Activated CD8-positive, alpha-beta memory T cell treated with anti-CD3 and anti-CD28 coated beads, Interleukin-2, amount 10 ng/mL, durations not matched to agents 7 days and 5 days (primary cell): Measurements from ENCODE around the gene ATL2. TPM values are rescaled to one million over a fixed set of nuclear protein-coding genes. Genes with fewer than 3 reads are reported as not detected.

Experiments used
- ATAC-seq: fragments of 150-1000 bp; cut with Tn5 transposase; one replicate; pipeline ENCODE4 v1.10.0; 2021; ENCODE audit warnings: moderate library complexity
- CTCF ChIA-PET: fragments of 350-600 bp; sonication (Branson Sonifier 250); formaldehyde crosslinking; loops from one replicate; lab custom pipeline; 2021; ENCODE audit warnings: antibody characterized with exemption; lab: Charles Lee
- DNase-seq: peaks from one replicate; pipeline ENCODE4 v3.0.0-alpha.2; 2020
- H3K27ac Mint-ChIP-seq: one replicate; pipeline ENCODE4 v1.8.0; 2021; ENCODE audit warnings: mild to moderate bottlenecking, mixed read lengths
- H3K27me3 Mint-ChIP-seq: one replicate; pipeline ENCODE4 v1.8.0; 2021; ENCODE audit warnings: mixed read lengths
- H3K36me3 Mint-ChIP-seq: one replicate; pipeline ENCODE4 v1.8.0; 2021; ENCODE audit warnings: mild to moderate bottlenecking, mixed read lengths
- H3K4me1 Mint-ChIP-seq: one replicate; pipeline ENCODE4 v1.8.0; 2021; ENCODE audit warnings: mixed read lengths
- H3K4me3 Mint-ChIP-seq: one replicate; pipeline ENCODE4 v1.8.0; 2021; ENCODE audit warnings: mild to moderate bottlenecking, moderate library complexity, mixed read lengths
- H3K9me3 Mint-ChIP-seq: one replicate; pipeline ENCODE4 v1.8.0; 2022; ENCODE audit warnings: low read depth, mixed read lengths
- total RNA-seq, 2 experiments: library from RNA; stranded (reverse); gene quantifications; one replicate each; pipeline ENCODE4 v1.2.3, GENCODE V29; 2021

The ATL2 gene
- total RNA-seq, 2 experiments from 2014 or later, result 55.5 to 56.7 TPM

GRCh38 chr2:38269421-38269820, 107.7 kb downstream of the ATL2 start:
- ATAC-seq, result no peak
- H3K27me3 Mint-ChIP-seq, result peaks cover 2% of the 10 kb centered on the region
- H3K9me3 Mint-ChIP-seq, result no peaks in the 10 kb centered on the region
- no peak overlapping the region for H3K27ac Mint-ChIP-seq
- peaks cover 2% of the 10 kb centered on the region for H3K36me3 Mint-ChIP-seq
- DNase-seq, result no peak
- peaks cover 4% of the 10 kb centered on the region for H3K4me1 Mint-ChIP-seq
- CTCF ChIA-PET, result no interaction called here
- H3K4me3 Mint-ChIP-seq, result no peak overlapping the region

GRCh38 chr2:38268691-38269327, 108.3 kb downstream of the ATL2 start:
- no peak overlapping the region for H3K4me3 Mint-ChIP-seq
- DNase-seq, result peak; percentile 29
- no peak overlapping the region for H3K27ac Mint-ChIP-seq
- H3K4me1 Mint-ChIP-seq, result peaks cover 3% of the 10 kb centered on the region
- H3K9me3 Mint-ChIP-seq, result no peaks in the 10 kb centered on the region
- H3K36me3 Mint-ChIP-seq, result peaks cover 2% of the 10 kb centered on the region
- CTCF ChIA-PET, result interaction anchor here (0.8 kb wide), 1 partner anchor 239 kb away, joined by 3 read pairs; no protein-coding TSS in a partner anchor
- H3K27me3 Mint-ChIP-seq, result peaks cover 2% of the 10 kb centered on the region
- no peak for ATAC-seq

- no peaks in the 10 kb centered on the region for H3K9me3 Mint-ChIP-seq
- H3K4me1 Mint-ChIP-seq, result peaks cover 3% of the 10 kb centered on the region
- DNase-seq, result no peak
- no peak overlapping the region for H3K27ac Mint-ChIP-seq
- CTCF ChIA-PET, result no interaction called here
- no peaks in the 10 kb centered on the region for H3K27me3 Mint-ChIP-seq
- no peak for ATAC-seq
- no peak overlapping the region for H3K4me3 Mint-ChIP-seq
- peaks cover 2% of the 10 kb centered on the region for H3K36me3 Mint-ChIP-seq
Observed at GRCh38 chr2:38268001-38268400, 109.1 kb downstream of the ATL2 start.

GRCh38 chr2:38267270-38267925, 109.7 kb downstream of the ATL2 start:
- no peaks in the 10 kb centered on the region for H3K9me3 Mint-ChIP-seq
- H3K4me1 Mint-ChIP-seq, result peaks cover 3% of the 10 kb centered on the region
- H3K27ac Mint-ChIP-seq, result no peak overlapping the region
- H3K36me3 Mint-ChIP-seq, result peaks cover 2% of the 10 kb centered on the region
- ATAC-seq (no peak), DNase-seq (peak; percentile 14)
- CTCF ChIA-PET, result no interaction called here
- H3K4me3 Mint-ChIP-seq, result no peak overlapping the region
- no peaks in the 10 kb centered on the region for H3K27me3 Mint-ChIP-seq

- H3K4me3 Mint-ChIP-seq, result no peak overlapping the region
- H3K27ac Mint-ChIP-seq, result no peak overlapping the region
- H3K27me3 Mint-ChIP-seq, result no peaks in the 10 kb centered on the region
- no peaks in the 10 kb centered on the region for H3K9me3 Mint-ChIP-seq
- peaks cover 8% of the 10 kb centered on the region for H3K4me1 Mint-ChIP-seq
- DNase-seq, result no peak
- no peak for ATAC-seq
- peaks cover 2% of the 10 kb centered on the region for H3K36me3 Mint-ChIP-seq
- CTCF ChIA-PET, result no interaction called here
Observed at GRCh38 chr2:38266382-38267061, 110.6 kb downstream of the ATL2 start.

- CTCF ChIA-PET, result no interaction called here
- Mint-ChIP-seq H3K27ac (no peak overlapping the region), H3K4me3 (no peak overlapping the region), H3K36me3 (peaks cover 2% of the 10 kb centered on the region), H3K9me3 (no peaks in the 10 kb centered on the region), H3K27me3 (no peaks in the 10 kb centered on the region), H3K4me1 (peaks cover 15% of the 10 kb centered on the region)
- DNase-seq, result no peak
- ATAC-seq, result no peak
Observed at GRCh38 chr2:38265461-38265860, 111.6 kb downstream of the ATL2 start.

GRCh38 chr2:38264396-38265221, 112.5 kb downstream of the ATL2 start:
- DNase-seq (peak; percentile 8), ATAC-seq (no peak)
- CTCF ChIA-PET, result interaction anchor here (0.8 kb wide), 1 partner anchor 13 kb away, joined by 3 read pairs; no protein-coding TSS in a partner anchor
- Mint-ChIP-seq H3K4me3 (no peak overlapping the region), H3K9me3 (no peaks in the 10 kb centered on the region), H3K27me3 (peaks cover under 1% of the 10 kb centered on the region), H3K4me1 (peaks cover 18% of the 10 kb centered on the region), H3K36me3 (peaks cover 2% of the 10 kb centered on the region), H3K27ac (no peak overlapping the region)

- Mint-ChIP-seq H3K27ac (no peak overlapping the region), H3K27me3 (peaks cover 8% of the 10 kb centered on the region), H3K9me3 (no peaks in the 10 kb centered on the region), H3K36me3 (peaks cover 2% of the 10 kb centered on the region), H3K4me3 (no peak overlapping the region), H3K4me1 (peaks cover 18% of the 10 kb centered on the region)
- DNase-seq (peak; percentile 15), ATAC-seq (no peak)
- CTCF ChIA-PET, result interaction anchor here (0.8 to 1.7 kb wide), 2 partner anchors 11 to 14 kb away, joined by 3 to 4 read pairs; no protein-coding TSS in a partner anchor
Observed at GRCh38 chr2:38263293-38263692, 113.8 kb downstream of the ATL2 start.

- H3K4me3 Mint-ChIP-seq, result no peak overlapping the region
- ATAC-seq (no peak), DNase-seq (peak; percentile 34)
- H3K36me3 Mint-ChIP-seq, result no peaks in the 10 kb centered on the region
- CTCF ChIA-PET, result interaction anchor here (1.7 kb wide), 1 partner anchor 13 kb away, joined by 4 read pairs; no protein-coding TSS in a partner anchor
- no peak overlapping the region for H3K27ac Mint-ChIP-seq
- H3K9me3 Mint-ChIP-seq, result no peaks in the 10 kb centered on the region
- H3K4me1 Mint-ChIP-seq, result peaks cover 18% of the 10 kb centered on the region
- peaks cover 12% of the 10 kb centered on the region for H3K27me3 Mint-ChIP-seq
Observed at GRCh38 chr2:38262069-38262871, 114.8 kb downstream of the ATL2 start.

- Mint-ChIP-seq H3K4me1 (peaks cover 16% of the 10 kb centered on the region), H3K27ac (no peak overlapping the region), H3K4me3 (no peak overlapping the region), H3K36me3 (no peaks in the 10 kb centered on the region), H3K27me3 (peaks cover 12% of the 10 kb centered on the region), H3K9me3 (no peaks in the 10 kb centered on the region)
- no peak for ATAC-seq
- CTCF ChIA-PET, result interaction anchor here (1.7 kb wide), 1 partner anchor 13 kb away, joined by 4 read pairs; no protein-coding TSS in a partner anchor
- no peak for DNase-seq
Observed at GRCh38 chr2:38261569-38262068, 115.5 kb downstream of the ATL2 start.

GRCh38 chr2:38260972-38261371, 116.1 kb downstream of the ATL2 start:
- CTCF ChIA-PET, result interaction anchor here (1.3 kb wide), 1 partner anchor 11 kb away, joined by 4 read pairs; no protein-coding TSS in a partner anchor

GRCh38 chr2:38260469-38260868, 116.6 kb downstream of the ATL2 start:
- Mint-ChIP-seq H3K9me3 (no peaks in the 10 kb centered on the region), H3K4me3 (peak overlapping the region; percentile 19), H3K27ac (no peak overlapping the region), H3K4me1 (peaks cover 15% of the 10 kb centered on the region), H3K27me3 (peaks cover 15% of the 10 kb centered on the region), H3K36me3 (no peaks in the 10 kb centered on the region)
- DNase-seq (no peak), ATAC-seq (no peak)
- CTCF ChIA-PET, result interaction anchor here (1.3 kb wide), 1 partner anchor 12 kb away, joined by 4 read pairs; no protein-coding TSS in a partner anchor

More at GRCh38 chr2:38260972-38261371, 116.1 kb downstream of the ATL2 start:
- Mint-ChIP-seq H3K9me3 (no peaks in the 10 kb centered on the region), H3K36me3 (no peaks in the 10 kb centered on the region), H3K27ac (no peak overlapping the region), H3K4me1 (peaks cover 15% of the 10 kb centered on the region), H3K4me3 (no peak overlapping the region), H3K27me3 (peaks cover 15% of the 10 kb centered on the region)
- no peak for DNase-seq
- no peak for ATAC-seq
